Mucosa of rectum (tissue), 2 donors: ENCODE data around the gene PNPLA8.
"Not testable (repeated sequence)": the region's sequence is repeated elsewhere in the genome, so short reads cannot be mapped to it uniquely, and the experiment has no call there.

Source experiments
- H3K27ac ChIP-seq, 2 donors: one replicate each; pipeline ENCODE4 v1.7.0; 2013; ENCODE audit warnings: inconsistent platforms in 2 of 2, low read depth in 2 of 2, low read length in 2 of 2
- H3K27me3 ChIP-seq, 2 donors: one replicate each; pipeline ENCODE4 v1.7.0; 2013; ENCODE audit warnings: low read length in 2 of 2; ENCODE audit not compliant: control insufficient read depth in 2 of 2, insufficient read depth in 2 of 2
- H3K36me3 ChIP-seq, 2 donors: one replicate each; pipeline ENCODE4 v1.7.0; 2013; ENCODE audit warnings: low read length in 2 of 2; ENCODE audit not compliant: control insufficient read depth in 2 of 2, insufficient read depth in 2 of 2
- H3K4me1 ChIP-seq, 2 donors: one replicate each; pipeline ENCODE4 v1.7.0; 2013; ENCODE audit warnings: low read length in 2 of 2, mild to moderate bottlenecking in 1 of 2; ENCODE audit not compliant: control insufficient read depth in 2 of 2, insufficient read depth in 2 of 2
- H3K4me3 ChIP-seq, 2 donors: one replicate each; pipeline ENCODE4 v1.7.0; 2013; ENCODE audit warnings: low read length in 2 of 2
- H3K9ac ChIP-seq, 2 donors: one replicate each; pipeline ENCODE4 v1.7.0; 2013; ENCODE audit warnings: low read length in 2 of 2, low read depth in 1 of 2, mild to moderate bottlenecking in 1 of 2
- H3K9me3 ChIP-seq, 2 donors: one replicate each; pipeline ENCODE4 v1.7.0; 2013; ENCODE audit warnings: low read length in 2 of 2; ENCODE audit not compliant: control insufficient read depth in 2 of 2
- donor health status: healthy.
- donor health status: Normal muscosa, but diverticular disease.

The PNPLA8 gene

DNA sequence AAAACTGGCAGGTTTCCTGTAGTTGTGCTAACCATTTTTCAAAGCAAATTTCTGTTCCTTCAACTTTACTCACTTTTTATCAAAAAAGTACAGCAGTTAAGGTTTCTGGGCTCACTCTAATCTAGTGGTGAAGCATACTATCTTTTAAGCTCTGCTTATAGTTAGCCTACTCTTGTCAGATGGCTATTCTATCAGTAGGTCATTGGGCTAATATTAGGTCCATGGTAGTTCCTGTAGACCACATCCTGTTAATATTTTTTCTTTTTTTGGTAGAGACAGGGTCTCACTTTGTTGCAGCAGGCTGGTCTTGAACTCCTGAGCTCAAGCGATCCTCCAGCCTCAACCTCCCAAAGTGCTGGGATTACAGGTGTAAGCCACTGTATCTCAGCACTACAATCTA lies 41.8 kb downstream of the PNPLA8 start:
- Histone ChIP-seq H3K27ac (no peak overlapping the region), H3K4me3 (no peak overlapping the region), H3K36me3 (peaks cover 7% of the 10 kb centered on the region in 2 donors), H3K9ac (no peak overlapping the region), H3K4me1 (no peaks in the 10 kb centered on the region), H3K9me3 (no peaks in the 10 kb centered on the region), H3K27me3 (no peaks in the 10 kb centered on the region)

DNA sequence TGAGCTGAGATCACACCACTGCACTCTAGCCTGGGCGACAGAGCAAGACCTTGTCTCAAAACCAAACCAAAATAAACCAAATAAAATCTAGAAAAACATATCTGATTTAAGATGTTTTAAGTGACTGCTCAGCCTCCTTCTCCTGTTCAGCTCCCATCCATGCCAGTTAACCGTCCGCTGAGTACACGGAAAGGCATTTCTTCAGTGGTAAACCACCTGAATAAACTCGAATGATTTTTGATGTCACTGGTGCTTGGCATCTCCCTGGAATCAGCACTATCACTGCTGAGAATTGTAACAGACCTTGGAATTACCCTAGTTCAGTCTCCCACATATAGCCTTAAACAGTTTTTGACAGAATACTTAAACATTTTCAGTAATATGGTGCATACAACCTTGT lies 45.6 kb downstream of the PNPLA8 start:
- Histone ChIP-seq H3K4me3 (no peak overlapping the region), H3K27me3 (no peaks in the 10 kb centered on the region), H3K4me1 (no peaks in the 10 kb centered on the region), H3K27ac (no peak overlapping the region), H3K9ac (no peak overlapping the region), H3K36me3 (peaks cover 13 to 16% of the 10 kb centered on the region in 2 donors), H3K9me3 (no peaks in the 10 kb centered on the region)

DNA sequence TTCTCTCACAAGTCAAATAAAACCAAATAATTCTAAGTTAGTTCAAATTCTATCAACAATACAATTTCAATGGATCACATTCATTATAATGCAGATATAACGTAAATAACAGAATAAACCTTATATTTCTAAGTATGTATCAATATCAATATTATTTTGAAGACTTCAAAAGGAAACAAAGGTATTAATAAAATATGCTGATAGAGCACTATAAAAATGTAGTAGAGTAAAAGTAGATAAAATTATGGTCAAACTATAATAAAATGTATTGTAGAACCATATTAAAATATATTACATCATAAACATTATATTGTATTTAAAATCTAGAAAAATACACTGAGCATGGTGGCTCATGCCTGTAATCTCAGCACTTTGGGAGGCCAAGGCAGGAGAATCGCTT lies 46.2 kb downstream of the PNPLA8 start:
- peaks cover 13 to 16% of the 10 kb centered on the region in 2 donors for H3K36me3 ChIP-seq
- no peaks in the 10 kb centered on the region for H3K9me3 ChIP-seq
- H3K27ac ChIP-seq: no peak overlapping the region
- H3K27me3 ChIP-seq: no peaks in the 10 kb centered on the region
- no peaks in the 10 kb centered on the region for H3K4me1 ChIP-seq
- H3K9ac ChIP-seq: no peak overlapping the region
- H3K4me3 ChIP-seq: no peak overlapping the region

DNA sequence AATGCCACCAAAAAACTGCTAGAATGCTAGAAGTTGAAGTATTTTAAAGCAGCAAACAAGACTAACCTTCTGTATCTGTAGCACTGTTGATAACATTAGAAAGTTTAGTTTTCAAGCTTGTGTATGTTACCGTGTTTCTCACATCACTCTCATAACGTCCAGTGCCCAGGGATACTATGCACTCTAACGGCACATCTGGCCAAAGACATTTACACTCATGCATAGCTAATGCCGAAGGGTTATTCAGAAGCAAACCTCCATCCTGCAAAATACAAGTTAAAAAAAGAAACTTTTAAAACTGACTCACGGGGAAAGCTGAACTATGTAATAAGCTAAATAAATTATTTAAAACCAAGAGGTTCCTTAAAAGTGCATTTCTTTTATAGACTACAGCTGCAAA lies 46.8 kb downstream of the PNPLA8 start:
- Histone ChIP-seq H3K9ac (no peak overlapping the region), H3K27ac (no peak overlapping the region), H3K36me3 (peaks cover 13 to 16% of the 10 kb centered on the region in 2 donors), H3K4me3 (no peak overlapping the region), H3K4me1 (no peaks in the 10 kb centered on the region), H3K27me3 (no peaks in the 10 kb centered on the region), H3K9me3 (no peaks in the 10 kb centered on the region)

DNA sequence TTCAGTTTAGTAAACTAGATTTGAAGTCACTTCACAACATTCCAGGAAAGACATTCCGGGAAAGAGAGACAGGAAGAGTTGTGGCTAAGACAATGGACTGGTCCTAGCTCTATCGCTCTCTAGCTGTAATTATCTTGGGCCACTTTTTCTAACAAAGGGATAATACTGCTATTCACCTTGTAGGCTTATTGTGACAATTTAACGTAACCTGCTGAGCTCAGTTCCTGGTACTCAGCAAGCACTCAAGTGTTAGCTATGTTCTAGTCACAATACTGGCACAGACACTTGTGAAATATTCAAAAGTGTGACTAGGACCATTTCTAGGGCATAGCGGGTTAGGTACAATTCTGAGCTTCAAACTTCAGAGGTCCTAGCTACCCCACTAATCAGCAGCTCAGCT lies 57.7 kb downstream of the PNPLA8 start:
- H3K9me3 ChIP-seq: no peaks in the 10 kb centered on the region
- H3K27ac ChIP-seq: no peak overlapping the region
- H3K36me3 ChIP-seq: no peaks in the 10 kb centered on the region
- H3K4me1 ChIP-seq: no peaks in the 10 kb centered on the region
- H3K4me3 ChIP-seq: no peak overlapping the region
- no peaks in the 10 kb centered on the region for H3K27me3 ChIP-seq
- no peak overlapping the region for H3K9ac ChIP-seq

DNA sequence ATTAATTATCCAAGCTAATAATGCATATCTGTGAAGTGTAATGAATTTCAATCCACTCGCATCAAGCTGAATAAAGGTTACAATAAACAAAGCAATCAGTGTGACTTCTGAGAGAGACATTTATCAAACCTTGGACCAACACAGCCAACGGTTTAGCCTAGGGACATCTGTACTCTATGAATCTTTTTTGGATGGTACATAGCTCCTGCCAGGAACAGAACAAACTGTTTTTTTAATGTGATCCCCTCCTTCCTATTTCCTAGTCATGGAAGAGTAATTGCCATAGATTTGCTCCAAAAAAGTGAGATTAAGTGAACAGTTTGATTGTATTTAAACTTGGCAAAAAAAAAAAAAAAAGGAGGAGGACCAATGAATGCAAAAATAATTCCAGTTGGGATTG lies 58.5 kb downstream of the PNPLA8 start:
- H3K4me1 ChIP-seq: no peaks in the 10 kb centered on the region
- no peak overlapping the region for H3K27ac ChIP-seq
- no peaks in the 10 kb centered on the region for H3K9me3 ChIP-seq
- no peak overlapping the region for H3K4me3 ChIP-seq
- H3K27me3 ChIP-seq: no peaks in the 10 kb centered on the region
- H3K9ac ChIP-seq: no peak overlapping the region
- no peaks in the 10 kb centered on the region for H3K36me3 ChIP-seq

DNA sequence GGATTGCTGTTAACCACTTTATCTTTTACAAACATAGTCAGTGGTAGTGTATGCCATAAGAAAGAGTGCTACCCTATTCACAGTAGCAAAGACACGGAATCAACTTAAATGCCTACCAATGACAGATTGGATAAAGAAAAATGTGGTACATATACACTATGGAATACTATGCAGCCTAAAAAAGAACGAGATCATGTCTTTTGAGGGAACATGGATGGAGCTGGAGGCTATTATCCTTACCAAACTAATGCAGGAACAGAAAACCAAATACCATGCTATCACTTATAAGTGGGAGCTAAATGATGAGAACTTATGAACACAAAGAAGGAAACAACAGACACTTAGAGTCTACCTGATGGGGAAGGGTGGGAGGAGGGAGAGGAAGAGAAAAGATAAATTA lies 59.6 kb downstream of the PNPLA8 start:
- not testable (repeated sequence) for H3K4me3 ChIP-seq, H3K36me3 ChIP-seq, H3K9ac ChIP-seq, H3K4me1 ChIP-seq, H3K27ac ChIP-seq, H3K27me3 ChIP-seq, H3K9me3 ChIP-seq

DNA sequence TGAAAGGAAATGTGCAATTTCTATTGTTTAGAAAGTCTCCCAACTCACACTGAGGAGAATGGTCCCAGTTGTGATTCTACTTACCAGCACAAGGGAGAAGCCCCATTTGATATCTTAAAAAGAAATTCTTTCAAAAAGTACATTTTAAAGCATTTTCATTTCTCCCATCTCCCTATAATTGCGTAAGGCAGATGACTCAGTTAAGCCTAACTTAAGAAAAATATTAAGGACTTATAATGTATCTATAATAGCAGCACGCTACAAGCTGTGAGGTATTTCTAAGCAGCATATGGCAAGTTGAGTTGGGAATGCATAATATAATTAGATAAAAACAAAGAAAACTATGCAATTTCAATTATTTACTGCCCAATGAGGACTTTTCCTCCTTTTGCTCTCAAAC lies 61.2 kb downstream of the PNPLA8 start:
- Histone ChIP-seq H3K4me1 (no peaks in the 10 kb centered on the region), H3K36me3 (no peaks in the 10 kb centered on the region), H3K4me3 (no peak overlapping the region), H3K9ac (no peak overlapping the region), H3K9me3 (no peaks in the 10 kb centered on the region), H3K27me3 (no peaks in the 10 kb centered on the region), H3K27ac (no peak overlapping the region)

DNA sequence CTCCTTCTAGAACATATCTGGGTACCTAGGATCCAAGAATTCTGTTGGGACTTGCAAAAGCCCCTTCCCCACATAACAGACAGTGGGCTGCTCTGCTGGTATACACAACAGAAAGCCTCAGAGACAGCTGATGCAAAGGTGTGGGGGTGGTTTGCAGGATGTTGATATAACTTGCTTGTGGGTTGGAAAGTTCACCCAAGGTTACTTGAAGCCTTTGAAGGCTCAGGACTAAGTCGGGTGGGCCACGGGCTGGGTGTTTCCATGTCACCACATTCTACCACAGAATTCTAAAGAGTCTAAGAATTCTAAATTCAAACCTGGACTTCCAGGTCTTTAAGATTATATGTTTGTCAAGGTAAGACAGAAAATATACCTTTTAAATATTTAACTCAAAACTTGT lies 62.3 kb downstream of the PNPLA8 start:
- Histone ChIP-seq H3K9ac (no peak overlapping the region), H3K27me3 (peaks cover 0 to 5% of the 10 kb centered on the region in 2 donors), H3K36me3 (no peaks in the 10 kb centered on the region), H3K27ac (no peak overlapping the region), H3K4me3 (no peak overlapping the region), H3K4me1 (no peaks in the 10 kb centered on the region), H3K9me3 (no peaks in the 10 kb centered on the region)

DNA sequence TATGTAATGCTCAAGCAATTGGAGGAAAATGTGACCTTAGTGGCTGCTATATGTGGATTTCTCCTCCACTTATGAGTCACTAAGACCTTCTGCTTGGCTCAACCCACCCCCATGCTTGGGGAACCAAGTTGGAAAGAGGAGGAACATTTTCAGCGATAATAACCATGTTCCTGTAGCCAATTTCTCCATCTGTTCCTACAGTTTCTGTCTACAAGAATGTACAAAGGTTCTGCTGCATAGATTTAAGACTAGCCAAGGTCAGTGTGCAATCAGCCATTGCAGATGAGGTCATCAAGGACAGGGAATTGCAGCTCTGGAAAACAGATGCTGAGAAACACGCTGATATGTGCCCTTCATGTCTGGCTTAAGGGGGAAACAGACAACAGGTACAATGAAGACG lies 64.1 kb downstream of the PNPLA8 start:
- Histone ChIP-seq H3K27me3 (peaks cover 14 to 18% of the 10 kb centered on the region in 2 donors), H3K4me1 (no peaks in the 10 kb centered on the region), H3K27ac (no peak overlapping the region), H3K9me3 (no peaks in the 10 kb centered on the region), H3K9ac (no peak overlapping the region), H3K36me3 (no peaks in the 10 kb centered on the region), H3K4me3 (no peak overlapping the region)

DNA sequence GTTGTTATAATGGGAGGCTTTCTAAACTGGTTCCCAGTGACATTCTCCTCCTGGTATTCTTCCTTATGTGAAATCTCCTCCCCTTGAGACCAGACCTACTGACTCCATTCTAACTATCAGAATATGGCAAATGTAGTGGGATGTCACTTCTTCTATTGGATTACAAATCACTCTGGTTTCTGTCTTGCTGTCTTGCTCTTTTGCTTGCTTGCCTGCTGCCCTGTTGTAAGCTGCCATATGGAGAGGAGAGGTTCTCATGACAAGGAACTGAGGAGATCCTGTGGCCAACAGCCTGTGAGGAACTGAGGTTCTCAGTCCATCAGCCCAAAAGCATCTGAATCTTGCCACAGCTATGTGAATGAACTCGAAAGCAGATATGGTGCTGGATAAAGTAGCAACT lies 65.0 kb downstream of the PNPLA8 start:
- Histone ChIP-seq H3K9me3 (no peaks in the 10 kb centered on the region), H3K4me3 (no peak overlapping the region), H3K27me3 (peaks cover 15 to 18% of the 10 kb centered on the region in 2 donors), H3K36me3 (no peaks in the 10 kb centered on the region), H3K27ac (no peak overlapping the region), H3K9ac (no peak overlapping the region), H3K4me1 (no peaks in the 10 kb centered on the region)
